Activated naive CD8-positive, alpha-beta T cell treated with anti-CD3 and anti-CD28 coated beads, Interleukin-2, amount 50 U/mL, for 16 hours (primary cell): ENCODE results near the gene C10orf90.

Experiments
- DNase-seq: peaks from one replicate; pipeline ENCODE4 v3.0.0-alpha.2; 2020; ENCODE audit warnings: low read depth, low spot score

Gene C10orf90

DNA sequence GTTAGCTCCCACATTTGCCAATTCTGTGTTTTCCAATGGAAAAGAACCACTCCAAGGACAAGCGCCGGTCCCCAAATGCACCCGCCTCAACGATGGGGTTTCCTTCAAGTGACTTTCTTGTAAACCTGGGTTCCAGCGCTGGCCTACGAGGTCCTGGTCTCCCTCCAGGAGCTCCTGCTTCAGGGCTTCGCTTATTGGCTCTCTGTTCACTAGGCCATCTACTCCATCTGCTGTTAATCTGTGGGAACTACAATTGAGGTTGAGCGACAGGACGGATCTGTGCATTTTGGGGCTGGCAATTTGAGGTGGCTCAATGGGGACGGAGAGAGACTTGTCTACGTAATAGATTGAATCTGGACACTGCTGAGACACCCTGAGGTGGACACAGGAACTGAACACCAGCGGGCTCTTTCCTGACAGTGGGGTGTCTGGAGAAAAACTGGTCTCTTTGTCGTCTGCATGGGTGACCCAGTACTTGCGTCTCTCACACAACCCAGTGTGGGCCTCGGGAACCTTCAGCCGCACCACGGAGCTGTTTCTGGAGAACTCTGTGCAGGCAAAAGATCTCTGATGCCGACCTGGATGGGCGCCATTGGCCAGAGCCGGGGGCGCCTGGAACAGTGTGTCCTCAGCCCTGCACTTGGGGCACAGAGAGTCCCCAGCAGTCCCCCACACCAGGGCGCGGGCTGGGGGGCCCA is 166.3 kb downstream of the C10orf90 start:
- DNase-seq, result no peak

DNA sequence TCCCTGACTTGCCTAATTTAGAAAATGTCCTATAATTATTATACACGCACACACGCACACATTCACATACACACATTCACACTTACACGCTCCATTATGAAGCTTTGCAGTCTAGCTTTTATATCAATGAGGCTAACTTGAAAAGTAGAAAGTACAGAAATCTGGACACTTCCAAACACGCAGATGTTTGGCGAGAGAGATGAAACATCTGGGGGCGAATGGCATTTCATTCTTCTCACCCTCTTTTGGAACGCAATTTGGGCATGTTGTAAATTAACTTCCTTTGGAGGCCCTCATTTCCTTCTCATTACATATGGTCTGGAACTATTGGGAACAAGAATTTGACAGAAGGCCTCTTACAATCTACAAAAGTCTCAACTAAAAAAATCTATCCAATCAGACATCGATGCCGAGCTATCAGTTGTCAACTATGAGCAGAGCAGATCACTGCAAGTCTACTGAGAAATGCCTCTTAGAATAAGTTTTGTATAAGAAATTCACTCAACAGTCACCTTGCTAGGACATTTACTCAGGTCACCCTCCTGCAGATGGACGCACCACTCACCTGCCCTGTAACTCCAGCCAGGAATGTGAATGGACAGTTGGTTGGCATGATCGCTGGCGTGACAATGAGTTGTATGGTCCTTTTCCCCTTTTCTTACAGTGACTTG is 167.0 kb downstream of the C10orf90 start:
- no peak for DNase-seq

DNA sequence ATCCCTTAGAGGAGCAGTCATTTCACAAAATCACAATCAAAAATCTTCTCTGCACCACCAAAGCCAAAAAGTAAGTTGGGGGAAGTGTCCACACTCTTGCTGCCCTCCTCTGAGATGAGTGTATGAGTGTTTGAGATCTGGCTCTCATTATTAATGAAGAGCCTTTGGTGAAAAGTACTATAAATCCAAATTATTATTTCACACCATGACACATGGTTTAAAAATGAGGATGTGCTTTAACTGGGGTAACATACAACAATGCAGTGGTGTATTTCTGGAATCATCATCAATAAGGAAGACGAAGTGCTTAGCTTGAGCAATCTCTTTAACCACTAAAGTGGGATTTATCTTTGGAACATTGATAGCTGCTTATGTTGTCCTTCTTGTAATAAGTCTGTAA is 168.1 kb downstream of the C10orf90 start:
- DNase-seq, result no peak

DNA sequence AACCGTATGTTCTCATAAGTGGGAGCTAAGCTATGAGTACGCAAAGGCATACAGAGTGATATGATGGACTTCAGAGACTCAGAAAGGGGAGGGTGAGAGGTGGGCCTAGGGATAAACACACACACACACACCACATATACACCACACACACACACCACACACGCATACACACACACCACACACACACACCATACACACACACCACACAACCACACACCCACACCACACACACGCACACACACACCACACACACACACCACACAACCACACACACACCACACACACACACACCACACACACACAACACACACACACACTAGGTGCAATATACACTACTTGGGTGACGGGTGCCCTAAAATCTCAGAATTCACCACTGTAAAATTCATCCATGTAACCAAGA is 168.7 kb downstream of the C10orf90 start:
- DNase-seq, result no peak

DNA sequence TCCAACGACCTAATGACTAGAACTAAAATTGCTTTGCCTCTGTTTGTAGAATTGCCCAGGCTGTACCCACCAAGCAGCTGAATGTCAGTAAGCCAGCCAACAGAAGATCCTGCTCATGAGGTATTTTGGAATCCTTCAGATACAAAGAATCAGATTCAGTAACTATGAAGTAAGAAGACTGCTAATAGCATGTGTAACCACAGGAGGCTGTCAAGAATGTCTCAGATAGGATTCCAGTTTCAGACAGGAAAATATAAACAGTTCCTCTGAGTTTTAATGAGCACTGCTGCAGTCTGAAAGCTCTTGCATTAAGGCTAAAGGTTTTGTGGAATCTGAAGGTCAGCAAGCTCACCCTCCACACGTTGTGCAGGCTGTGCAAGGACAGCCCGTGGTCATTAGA is 169.6 kb downstream of the C10orf90 start:
- no peak for DNase-seq

DNA sequence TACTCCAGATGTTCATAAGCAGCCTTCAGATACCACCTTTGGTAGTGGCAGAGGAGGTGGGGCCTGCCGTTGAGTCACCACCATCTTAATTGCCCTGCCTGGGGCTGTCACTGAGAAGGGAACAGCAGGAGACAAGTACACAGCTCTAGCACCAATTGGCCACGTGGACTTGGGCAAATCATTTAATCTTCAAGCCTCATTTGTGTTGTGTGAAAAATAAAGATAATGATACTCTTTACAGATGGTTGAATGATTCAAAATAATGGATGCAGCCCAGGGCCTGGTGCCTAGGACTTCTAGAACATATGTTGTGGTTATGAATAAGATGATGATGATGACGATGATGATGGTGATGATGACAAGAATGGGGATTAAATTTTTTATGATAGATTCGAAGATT is 170.3 kb downstream of the C10orf90 start:
- DNase-seq, result no peak

DNA sequence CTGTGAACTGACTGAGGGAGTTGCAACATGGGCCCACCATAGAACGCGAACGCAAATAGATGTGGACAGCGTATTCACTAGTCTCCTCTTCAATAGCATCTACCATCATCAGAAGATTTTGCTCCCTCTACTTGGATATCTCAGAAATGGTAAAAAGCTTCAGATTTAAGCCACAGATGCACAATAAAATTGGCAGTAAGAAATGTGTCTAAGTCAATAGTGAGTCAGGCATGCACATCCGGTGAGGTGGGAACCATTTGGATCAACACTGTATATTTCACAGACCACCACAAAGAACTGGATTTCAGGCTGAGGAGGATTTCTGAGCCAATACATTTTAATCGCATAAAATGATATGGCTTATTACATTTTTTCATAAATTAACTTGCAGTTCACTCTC is 170.7 kb downstream of the C10orf90 start:
- DNase-seq, result no peak

DNA sequence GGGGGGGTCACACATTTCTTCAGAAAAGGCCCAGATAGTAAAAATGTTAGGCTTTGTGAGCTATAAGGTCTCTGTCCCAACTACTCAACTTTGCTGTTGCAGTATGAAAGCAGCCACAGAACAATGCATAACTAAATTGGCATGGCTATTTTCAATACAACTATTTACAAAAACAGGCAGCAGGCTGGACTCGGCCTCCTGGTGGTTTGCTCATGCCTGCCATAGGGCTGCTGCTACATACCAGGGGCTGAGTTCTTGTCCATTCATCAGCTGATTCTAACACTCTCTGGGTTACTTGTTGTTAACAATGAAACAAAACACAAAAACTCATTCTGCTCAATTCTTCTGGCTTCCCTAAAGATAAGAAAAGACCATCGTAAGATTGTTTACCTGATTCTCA is 172.8 kb downstream of the C10orf90 start:
- DNase-seq, result no peak

DNA sequence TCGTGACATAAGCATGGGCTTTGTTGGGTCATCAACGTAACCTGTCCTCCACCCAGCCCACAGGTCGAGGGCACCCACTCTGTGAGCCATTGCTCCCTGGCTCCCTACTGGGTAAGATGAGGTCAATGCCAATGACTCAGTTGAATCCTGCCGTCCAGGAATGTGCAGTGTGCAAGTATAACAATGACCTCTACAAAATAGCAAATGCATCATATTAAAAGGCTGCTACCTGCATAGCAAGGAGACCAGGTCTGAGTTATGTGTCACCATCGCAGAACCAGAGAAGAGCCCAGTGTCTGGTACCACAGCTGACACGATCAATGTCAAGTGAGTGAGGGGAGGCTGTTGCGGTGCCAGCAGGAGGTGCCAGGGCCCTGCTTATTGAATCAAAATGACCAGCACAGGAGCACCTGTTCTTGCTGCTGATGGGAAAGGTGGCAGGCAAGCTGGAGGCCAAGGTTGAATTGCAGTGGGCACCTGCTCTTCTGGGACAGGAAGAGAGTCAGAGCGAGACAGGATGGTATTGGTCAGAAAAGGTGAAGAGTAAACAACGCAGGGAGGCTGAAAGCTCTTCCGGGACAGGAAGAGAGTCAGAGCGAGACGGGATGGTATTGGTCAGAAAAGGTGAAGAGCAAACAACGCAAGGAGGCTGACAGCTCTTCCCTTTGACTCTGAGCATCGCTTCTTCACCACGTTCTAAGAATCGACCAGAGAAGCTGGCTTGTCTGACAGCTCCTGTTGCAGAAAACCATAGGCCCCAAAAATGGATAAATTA is 173.5 kb downstream of the C10orf90 start:
- DNase-seq, result no peak

DNA sequence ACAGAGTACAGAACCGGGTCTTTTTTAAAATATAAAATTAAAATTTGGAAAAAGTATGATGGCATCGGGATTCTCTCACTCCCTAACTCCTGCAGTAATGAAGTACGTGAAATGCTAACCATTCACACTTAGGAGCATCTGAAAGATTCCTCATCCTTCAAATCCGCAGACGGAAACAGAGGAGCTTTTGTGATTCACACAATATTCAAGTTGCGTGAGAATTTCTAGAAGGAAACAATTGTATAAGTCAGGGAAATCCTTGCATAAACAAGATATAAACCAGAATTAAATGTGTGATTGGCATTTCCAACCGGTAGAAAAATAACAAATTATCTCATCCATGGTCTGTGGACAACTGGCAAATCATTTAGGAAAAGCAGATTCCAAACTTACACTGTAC is 179.0 kb downstream of the C10orf90 start:
- no peak for DNase-seq

DNA sequence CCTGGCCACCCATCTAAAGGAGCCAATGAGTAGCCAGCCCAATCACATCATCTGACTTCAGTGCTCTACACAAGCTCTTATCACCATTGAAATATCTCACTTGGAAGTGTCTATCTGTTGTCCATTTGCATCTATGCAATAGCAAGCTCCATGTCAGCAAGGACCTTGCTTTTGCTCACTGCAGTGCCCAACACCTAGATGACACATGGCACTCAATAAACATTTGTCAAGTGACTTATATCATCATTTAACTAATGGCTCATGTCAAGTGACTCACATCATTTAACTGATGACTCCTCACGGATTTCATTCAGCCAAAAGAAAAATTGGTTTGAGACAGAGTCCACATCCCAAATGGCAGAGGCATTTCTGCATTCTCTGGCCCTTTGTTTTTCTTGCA is 189.3 kb downstream of the C10orf90 start:
- no peak for DNase-seq

DNA sequence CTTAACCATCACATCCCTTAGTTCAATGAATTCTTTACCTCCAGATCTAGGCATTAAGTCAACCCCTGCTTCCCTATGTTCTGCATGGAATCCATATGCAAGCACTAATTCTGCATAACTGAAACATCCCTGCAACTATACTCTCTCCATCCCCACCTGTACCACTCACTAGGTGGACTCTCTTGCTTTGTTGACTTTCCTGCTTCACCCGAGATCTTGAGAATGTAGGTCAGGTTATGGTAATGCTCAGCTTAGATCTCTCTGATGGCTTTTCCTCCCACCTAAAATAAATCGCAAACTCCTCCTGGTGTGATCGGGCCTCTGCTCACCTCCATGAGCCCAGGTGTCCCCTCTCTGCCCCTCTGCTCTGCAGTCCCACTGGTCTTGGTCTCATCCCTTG is 189.8 kb downstream of the C10orf90 start:
- no peak for DNase-seq

DNA sequence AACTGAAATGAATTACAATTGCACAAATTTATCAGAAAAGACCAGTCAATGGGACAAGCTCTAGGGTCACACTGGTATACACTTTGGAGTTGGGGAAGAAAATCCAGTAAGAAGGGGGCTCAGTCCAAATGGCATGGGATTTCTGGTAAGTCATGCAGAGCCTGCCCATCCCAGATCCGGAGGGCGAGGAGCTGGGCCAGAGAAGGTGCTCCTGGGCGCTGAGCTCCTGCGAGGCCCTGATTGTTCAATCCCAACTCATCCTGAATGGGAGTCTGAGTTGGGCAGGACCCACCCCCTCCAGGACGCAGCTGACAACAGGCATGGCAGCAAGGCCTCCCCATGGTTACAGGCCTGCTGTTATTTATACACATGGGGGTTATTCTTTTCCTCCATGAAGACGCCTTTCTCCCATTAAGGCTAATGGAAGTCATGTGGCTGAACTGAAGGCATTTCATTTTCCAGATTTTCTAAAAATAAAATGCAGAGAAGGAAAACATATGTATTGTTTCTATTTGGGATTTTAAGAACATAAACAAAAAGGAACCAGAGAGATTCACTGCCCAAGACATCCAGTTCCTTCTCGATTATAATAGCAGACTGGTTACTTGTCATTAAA is 191.1 kb downstream of the C10orf90 start:
- DNase-seq, result no peak

DNA sequence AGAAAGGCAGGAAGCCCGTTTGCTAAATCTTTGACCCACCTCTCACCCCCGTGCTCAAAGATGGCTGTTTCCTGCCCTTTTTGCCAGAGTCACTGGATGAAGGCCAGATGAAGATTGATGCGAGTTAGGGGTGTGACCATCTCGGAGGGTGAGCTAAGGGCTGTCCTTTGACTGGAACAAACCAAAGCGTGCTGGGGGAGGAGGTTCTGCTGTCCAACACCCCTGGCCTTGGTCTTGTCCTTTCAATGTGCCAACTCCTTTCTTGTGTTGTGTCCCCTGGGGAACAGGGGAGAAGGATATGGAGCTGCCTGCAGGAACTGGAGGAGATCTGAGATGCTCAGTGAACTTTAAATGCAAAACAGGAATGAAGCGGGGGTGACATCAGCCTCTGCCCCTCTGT is 191.9 kb downstream of the C10orf90 start:
- DNase-seq, result no peak

DNA sequence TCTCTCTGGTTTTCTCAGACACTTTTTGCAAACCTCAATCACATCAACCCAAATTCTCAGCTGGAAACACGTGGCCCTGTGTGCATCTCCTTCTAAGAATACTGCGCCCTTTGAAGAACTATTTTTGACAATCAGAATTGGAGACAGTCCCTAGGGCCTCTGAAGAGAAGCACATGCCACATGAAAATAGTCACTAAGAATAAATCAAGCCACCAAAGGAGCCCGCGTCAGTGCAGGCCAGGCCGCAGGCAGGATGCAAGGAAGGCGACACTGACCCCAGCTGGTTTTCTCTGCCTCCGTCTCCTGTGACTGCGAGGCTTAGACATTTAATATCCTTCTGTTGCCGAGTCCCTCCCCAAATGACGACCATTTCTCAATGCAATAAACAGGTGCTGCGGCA is 194.2 kb downstream of the C10orf90 start:
- no peak for DNase-seq

DNA sequence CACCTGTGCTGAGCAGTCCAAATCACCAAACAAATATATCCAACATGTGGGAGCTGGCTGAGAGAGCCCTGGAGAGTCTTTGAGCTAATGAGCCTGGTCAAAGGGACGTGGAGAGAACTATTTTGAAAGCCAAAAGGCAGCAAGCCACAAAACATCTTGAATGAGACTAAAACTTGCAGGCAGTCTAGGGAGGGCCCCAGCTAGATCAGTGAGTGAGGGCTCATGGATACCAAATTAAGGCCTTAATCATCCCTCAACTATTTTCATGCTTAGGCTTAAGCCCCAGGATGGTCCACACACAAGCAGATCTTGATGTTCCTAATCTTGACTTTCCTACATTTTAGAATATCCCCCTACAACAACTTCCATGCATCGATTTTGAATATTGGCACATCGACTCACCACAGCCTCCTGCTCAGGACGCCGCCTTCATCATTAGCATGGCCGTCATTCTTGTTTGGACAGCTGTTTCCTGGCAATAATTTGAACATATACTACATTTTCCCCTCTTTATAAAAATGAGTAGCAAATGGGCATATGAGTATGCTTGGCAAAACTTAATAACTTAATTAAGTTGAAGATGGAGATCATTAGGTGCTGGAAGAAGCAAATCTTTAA is 195.3 kb downstream of the C10orf90 start:
- no peak for DNase-seq

DNA sequence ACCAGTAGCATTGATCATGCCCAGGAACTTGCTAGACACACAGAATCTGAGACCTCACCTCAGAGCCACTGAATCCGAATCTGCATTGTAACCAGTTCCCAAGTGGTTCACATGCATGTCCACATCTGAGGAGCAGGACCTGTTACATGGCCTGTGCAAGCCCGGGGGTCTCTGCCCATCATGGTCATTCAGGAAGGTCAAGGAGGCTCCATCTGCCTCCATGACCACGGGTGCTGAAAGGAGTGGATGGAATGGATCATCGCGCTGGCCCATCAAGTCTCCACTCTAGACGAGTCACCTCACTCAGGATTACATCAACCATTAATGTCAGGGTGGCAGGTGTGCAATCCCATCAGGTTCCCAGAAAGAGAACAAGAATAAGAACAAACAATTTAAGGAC is 196.5 kb downstream of the C10orf90 start:
- no peak for DNase-seq

DNA sequence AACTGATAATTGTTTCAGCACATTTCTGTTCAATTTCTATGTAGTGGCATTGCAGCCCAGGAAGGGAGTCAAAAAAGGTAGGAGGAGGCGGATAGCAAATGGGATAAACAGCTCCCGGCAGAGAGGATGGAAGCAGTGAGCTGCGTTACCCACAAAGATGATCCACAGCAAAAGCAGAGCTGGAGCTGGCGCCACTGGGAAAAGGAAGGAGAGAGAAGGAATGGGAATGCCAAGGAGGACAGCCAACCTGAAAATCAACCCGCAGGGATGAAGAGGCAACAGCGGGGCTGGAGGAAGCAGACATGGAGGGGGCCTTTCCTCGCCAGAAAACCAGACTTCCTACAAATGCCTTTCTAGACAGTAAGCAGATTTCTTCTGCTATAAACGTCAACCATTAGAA is 199.5 kb downstream of the C10orf90 start:
- no peak for DNase-seq

DNA sequence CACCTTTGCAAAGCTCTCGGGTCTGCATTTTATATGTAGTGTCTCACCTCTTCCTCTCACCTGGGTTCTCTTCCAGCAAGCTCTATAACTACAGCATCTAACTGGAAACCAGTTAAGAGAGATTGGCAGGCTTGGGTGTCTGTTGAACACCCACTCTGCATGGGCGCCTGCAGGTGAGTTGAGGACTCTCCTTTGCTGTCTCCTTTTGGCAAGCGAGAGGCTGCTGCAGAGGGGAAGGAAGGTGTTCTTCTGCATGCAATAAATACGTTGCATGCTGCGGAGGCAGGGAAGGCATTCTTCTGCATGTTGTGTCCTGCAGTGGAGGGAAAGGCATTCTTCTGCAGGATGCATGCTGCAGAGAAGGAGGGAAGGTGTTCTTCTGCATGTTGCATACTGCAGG is 200.8 kb downstream of the C10orf90 start:
- no peak for DNase-seq

DNA sequence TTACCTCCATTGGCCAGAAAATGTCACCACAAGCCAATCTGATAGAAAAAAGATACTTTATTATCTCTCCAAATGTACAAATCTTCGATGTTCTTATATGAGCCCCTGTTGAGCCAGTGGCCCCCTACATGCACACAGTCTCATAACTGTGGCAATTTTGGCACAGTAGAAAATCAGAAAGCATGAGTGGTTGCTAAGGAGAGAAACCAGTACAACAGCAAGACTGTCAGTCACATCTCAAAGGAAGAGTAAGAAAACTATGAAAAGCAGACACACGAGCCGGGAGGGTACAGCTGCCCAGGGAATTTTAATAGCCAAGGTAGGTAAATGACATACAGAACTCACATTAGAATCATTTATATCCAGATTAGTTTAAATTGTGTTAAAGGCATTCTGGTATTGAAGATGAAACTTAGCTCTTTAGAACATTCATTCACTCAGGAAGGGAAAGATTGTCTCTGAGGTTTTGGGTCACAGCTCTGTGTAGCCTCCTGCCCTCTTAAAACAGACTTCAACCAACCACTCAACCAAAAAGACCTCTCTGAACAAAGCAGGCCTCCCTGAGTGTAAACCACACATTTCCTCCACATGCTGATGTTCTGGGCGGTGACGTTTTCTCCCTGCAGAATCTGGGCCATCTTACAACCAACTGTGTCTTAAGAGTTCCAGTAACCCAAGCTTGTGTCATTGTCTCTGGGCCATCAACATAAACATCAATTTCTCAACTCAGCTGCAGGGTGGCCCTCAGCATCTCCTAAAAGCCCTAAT is 201.4 kb downstream of the C10orf90 start:
- DNase-seq, result no peak

DNA sequence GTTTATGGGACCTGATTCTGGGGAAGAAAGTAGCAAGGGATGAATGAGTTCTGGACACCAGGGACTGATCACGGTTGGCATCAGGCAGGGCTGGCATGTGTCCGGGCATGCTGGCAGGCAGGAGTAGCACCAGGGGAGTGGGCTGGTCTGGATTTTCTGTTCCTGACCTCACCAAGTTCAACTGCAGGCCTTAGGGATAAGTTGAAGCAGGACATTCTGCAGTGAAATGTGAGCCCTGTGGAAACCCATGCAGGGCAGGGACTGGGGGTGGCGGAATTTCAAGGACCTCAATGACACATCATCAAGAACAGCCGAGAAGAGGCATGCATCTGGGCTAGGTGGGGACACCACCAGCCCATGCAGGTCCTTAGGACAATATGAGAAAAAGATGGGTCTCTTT is 202.0 kb downstream of the C10orf90 start:
- no peak for DNase-seq
